KMS-11 (cell line): Measurements from ENCODE around the gene CORO2B.

Experiments used
- H2AFZ ChIP-seq: fragments of 200-600 bp; sonication (generic); 2 replicates; pipeline ENCODE4 v1.6.1; 2016; ENCODE audit warnings: antibody characterized with exemption, mixed run types, low read depth
- H3K27ac ChIP-seq: fragments of 200-600 bp; sonication (generic); 2 replicates; pipeline ENCODE4 v1.6.1; 2016; ENCODE audit warnings: mild to moderate bottlenecking, mixed run types
- H3K27me3 ChIP-seq: fragments of 200-600 bp; sonication (generic); 2 replicates; pipeline ENCODE4 v1.6.1; 2017; ENCODE audit warnings: mild to moderate bottlenecking, low read depth, mixed run types, moderate library complexity; ENCODE audit not compliant: insufficient read depth
- H3K36me3 ChIP-seq: fragments of 200-600 bp; sonication (generic); 2 replicates; pipeline ENCODE4 v1.6.1; 2017; ENCODE audit warnings: mild to moderate bottlenecking, mixed run types; ENCODE audit not compliant: insufficient read depth
- H3K4me1 ChIP-seq: fragments of 200-600 bp; sonication (generic); 2 replicates; pipeline ENCODE4 v1.6.1; 2016; ENCODE audit warnings: mild to moderate bottlenecking, low read depth, mixed run types; ENCODE audit not compliant: poor library complexity, severe bottlenecking
- H3K4me2 ChIP-seq: fragments of 200-600 bp; sonication (generic); 2 replicates; pipeline ENCODE4 v1.7.0; 2016; ENCODE audit warnings: mild to moderate bottlenecking, mixed run types
- H3K4me3 ChIP-seq: fragments of 200-600 bp; sonication (generic); IDR thresholded peaks from 2 replicates; pipeline ENCODE4 v1.6.1; 2017; ENCODE audit warnings: low read depth, low read length, mixed read lengths; ENCODE audit not compliant: insufficient read depth
- H3K79me2 ChIP-seq: fragments of 200-600 bp; sonication (generic); 2 replicates; pipeline ENCODE4 v1.6.1; 2016; ENCODE audit warnings: low read depth, mixed run types; ENCODE audit not compliant: insufficient read depth
- H3K9ac ChIP-seq: fragments of 200-600 bp; sonication (generic); 2 replicates; pipeline ENCODE4 v1.6.1; 2016; ENCODE audit warnings: mild to moderate bottlenecking, mixed run types
- H4K20me1 ChIP-seq: fragments of 200-600 bp; sonication (generic); 2 replicates; pipeline ENCODE4 v1.6.1; 2016; ENCODE audit warnings: mild to moderate bottlenecking, mixed run types; ENCODE audit not compliant: insufficient read depth
- TF ChIP-seq, protein P1 (sequence below): fragments of 200-600 bp; sonication (generic); conservative IDR thresholded peaks from 2 replicates; pipeline ENCODE4 v1.6.1; 2017; ENCODE audit warnings: low read depth, mild to moderate bottlenecking, antibody characterized with exemption, low read length, moderate library complexity, mixed read lengths

The CORO2B gene

DNA sequence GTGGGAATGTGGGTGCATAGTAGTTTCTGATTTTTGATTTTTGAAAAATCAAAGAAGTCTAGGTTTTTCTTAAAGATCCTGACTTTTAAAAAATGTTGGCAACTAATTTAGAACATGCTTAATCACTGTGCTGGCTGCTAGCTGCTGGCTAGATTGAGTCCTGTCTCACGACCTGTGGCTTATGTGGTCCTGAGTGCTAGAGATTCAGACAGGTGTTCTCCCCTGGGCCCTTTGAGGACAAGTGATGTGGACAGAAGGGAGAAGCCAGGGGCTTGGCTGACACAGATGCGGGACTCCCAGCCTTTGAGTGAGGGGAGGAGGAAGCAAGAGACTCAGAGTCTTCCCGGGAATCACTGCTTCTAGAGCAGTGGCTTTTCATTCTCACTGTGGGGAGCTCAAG is 47.5 kb downstream of the CORO2B start:
- TF ChIP-seq, protein P1, sequence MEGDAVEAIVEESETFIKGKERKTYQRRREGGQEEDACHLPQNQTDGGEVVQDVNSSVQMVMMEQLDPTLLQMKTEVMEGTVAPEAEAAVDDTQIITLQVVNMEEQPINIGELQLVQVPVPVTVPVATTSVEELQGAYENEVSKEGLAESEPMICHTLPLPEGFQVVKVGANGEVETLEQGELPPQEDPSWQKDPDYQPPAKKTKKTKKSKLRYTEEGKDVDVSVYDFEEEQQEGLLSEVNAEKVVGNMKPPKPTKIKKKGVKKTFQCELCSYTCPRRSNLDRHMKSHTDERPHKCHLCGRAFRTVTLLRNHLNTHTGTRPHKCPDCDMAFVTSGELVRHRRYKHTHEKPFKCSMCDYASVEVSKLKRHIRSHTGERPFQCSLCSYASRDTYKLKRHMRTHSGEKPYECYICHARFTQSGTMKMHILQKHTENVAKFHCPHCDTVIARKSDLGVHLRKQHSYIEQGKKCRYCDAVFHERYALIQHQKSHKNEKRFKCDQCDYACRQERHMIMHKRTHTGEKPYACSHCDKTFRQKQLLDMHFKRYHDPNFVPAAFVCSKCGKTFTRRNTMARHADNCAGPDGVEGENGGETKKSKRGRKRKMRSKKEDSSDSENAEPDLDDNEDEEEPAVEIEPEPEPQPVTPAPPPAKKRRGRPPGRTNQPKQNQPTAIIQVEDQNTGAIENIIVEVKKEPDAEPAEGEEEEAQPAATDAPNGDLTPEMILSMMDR = no peak
- Histone ChIP-seq H4K20me1 (no peaks in the 10 kb centered on the region), H3K36me3 (no peaks in the 10 kb centered on the region), H3K4me2 (no peak overlapping the region), H3K27ac (no peak overlapping the region), H3K27me3 (no peaks in the 10 kb centered on the region), H3K4me1 (no peaks in the 10 kb centered on the region), H3K9ac (no peak overlapping the region), H3K4me3 (no peak overlapping the region), H2AFZ (no peak overlapping the region), H3K79me2 (no peaks in the 10 kb centered on the region)

GRCh38 chr15:68626739-68627138 is 47.9 kb downstream of the CORO2B start:
- H3K79me2 ChIP-seq = no peaks in the 10 kb centered on the region
- H3K4me1 ChIP-seq = no peaks in the 10 kb centered on the region
- no peak overlapping the region for H2AFZ ChIP-seq
- no peaks in the 10 kb centered on the region for H3K36me3 ChIP-seq
- TF ChIP-seq, protein P1 = no peak
- H3K27me3 ChIP-seq = no peaks in the 10 kb centered on the region
- no peak overlapping the region for H3K27ac ChIP-seq
- H3K4me3 ChIP-seq = no peak overlapping the region
- no peak overlapping the region for H3K9ac ChIP-seq
- H3K4me2 ChIP-seq = no peak overlapping the region
- no peaks in the 10 kb centered on the region for H4K20me1 ChIP-seq

DNA sequence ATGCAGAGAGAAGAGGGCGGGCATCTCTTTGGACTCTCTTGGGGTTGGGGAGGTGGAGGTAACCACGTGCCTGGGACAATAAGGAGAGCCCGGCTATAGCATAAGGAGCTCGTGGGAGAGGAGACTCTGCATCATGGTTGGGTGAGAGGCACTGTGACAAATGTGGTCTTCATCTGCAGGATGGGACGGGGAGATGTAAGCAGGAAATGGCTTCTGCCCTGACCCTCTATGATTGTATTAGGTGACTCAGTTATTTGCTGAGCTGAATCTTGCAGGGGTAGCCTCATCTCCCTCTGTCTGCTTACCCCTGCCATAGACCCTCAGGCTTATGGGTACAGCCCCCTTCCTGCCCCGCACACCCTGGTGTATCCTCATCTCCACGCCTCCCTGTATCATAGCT is 48.7 kb downstream of the CORO2B start:
- Histone ChIP-seq H3K9ac (no peak overlapping the region), H4K20me1 (no peaks in the 10 kb centered on the region), H3K4me2 (no peak overlapping the region), H3K36me3 (no peaks in the 10 kb centered on the region), H3K4me3 (no peak overlapping the region), H3K79me2 (no peaks in the 10 kb centered on the region), H3K27me3 (no peaks in the 10 kb centered on the region), H2AFZ (no peak overlapping the region), H3K4me1 (no peaks in the 10 kb centered on the region), H3K27ac (no peak overlapping the region)
- TF ChIP-seq, protein P1 = no peak

DNA sequence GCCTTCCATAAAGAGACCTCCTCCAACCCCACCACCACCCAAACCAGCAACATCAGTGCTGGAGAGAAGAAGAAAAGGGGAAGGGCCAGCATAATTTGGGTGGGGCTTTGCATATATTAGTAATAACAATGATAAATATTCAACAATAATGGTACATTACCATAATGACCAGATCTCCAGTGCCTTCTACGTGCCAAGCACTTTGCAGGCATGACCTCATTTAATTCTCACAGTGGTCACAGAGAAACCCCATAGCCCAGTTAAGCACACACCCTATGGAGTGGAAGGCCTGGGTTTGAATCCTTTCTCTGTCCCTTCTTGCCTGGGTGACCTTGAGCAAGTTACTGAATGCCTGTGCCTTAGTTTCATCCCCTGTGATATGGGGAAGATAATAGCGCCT is 49.2 kb downstream of the CORO2B start:
- no peaks in the 10 kb centered on the region for H3K79me2 ChIP-seq
- no peak overlapping the region for H3K4me2 ChIP-seq
- H4K20me1 ChIP-seq = no peaks in the 10 kb centered on the region
- TF ChIP-seq, protein P1 = no peak
- H3K4me3 ChIP-seq = no peak overlapping the region
- H3K9ac ChIP-seq = no peak overlapping the region
- H2AFZ ChIP-seq = no peak overlapping the region
- H3K27me3 ChIP-seq = no peaks in the 10 kb centered on the region
- no peak overlapping the region for H3K27ac ChIP-seq
- H3K36me3 ChIP-seq = no peaks in the 10 kb centered on the region
- H3K4me1 ChIP-seq = no peaks in the 10 kb centered on the region
